WI38 (cell line): ENCODE measurements around the gene MACF1.
A peak's percentile ranks its signal among the peaks of the same experiment; 100 is the strongest.

Experiments used
- H3K4me3 ChIP-seq: 2 replicates; pipeline ENCODE4 v1.5.1; 2011; ENCODE audit warnings: low read depth, mild to moderate bottlenecking, control low read depth, low read length
- TF ChIP-seq, protein P1 (sequence below): IDR thresholded peaks from 2 replicates; pipeline ENCODE4 v1.5.1; 2012; ENCODE audit warnings: low read depth, mild to moderate bottlenecking, control low read depth, low read length

Gene MACF1

DNA sequence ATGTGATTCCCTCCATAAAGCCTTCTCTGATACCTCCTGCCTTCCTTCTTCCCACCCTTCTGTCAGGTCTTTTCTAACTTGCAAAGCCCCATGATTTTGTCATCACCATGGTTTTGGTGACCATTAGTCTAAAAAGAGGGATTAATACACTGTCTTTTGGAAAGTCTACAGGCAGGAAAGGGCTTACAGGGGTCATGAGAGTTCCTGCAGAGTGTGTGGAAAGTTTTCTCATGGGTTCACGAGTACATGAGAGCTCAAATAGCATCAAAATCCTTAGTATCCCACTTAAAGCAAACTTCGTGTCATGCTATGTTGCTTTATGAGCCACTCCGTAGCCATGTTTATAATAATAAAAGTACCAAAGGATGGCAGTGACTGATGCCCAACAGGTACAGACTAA, 200.4 kb downstream of the MACF1 start:
- TF ChIP-seq, protein P1, sequence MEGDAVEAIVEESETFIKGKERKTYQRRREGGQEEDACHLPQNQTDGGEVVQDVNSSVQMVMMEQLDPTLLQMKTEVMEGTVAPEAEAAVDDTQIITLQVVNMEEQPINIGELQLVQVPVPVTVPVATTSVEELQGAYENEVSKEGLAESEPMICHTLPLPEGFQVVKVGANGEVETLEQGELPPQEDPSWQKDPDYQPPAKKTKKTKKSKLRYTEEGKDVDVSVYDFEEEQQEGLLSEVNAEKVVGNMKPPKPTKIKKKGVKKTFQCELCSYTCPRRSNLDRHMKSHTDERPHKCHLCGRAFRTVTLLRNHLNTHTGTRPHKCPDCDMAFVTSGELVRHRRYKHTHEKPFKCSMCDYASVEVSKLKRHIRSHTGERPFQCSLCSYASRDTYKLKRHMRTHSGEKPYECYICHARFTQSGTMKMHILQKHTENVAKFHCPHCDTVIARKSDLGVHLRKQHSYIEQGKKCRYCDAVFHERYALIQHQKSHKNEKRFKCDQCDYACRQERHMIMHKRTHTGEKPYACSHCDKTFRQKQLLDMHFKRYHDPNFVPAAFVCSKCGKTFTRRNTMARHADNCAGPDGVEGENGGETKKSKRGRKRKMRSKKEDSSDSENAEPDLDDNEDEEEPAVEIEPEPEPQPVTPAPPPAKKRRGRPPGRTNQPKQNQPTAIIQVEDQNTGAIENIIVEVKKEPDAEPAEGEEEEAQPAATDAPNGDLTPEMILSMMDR: no peak
- H3K4me3 ChIP-seq: no peak overlapping the region

DNA sequence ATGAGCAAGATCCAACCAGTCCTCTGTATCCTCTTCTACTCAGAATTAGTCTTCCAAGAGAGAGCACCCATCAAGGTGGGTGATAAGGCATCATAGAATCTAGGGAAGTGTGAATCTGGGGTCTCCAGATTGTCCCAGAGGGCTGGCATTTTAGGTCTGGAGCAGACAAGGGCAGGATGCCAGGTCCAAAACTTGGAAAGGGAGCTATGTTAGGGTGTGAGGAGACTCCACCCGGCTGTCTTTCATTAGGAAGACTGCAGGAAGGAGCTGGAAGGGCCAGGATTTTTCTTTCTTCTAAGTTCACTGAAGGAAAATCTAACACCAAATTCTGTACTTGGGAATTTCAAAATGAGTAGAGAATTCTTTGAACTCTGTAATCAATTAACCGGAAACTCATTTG, 200.9 kb downstream of the MACF1 start:
- TF ChIP-seq, protein P1: no peak
- H3K4me3 ChIP-seq: no peak overlapping the region

DNA sequence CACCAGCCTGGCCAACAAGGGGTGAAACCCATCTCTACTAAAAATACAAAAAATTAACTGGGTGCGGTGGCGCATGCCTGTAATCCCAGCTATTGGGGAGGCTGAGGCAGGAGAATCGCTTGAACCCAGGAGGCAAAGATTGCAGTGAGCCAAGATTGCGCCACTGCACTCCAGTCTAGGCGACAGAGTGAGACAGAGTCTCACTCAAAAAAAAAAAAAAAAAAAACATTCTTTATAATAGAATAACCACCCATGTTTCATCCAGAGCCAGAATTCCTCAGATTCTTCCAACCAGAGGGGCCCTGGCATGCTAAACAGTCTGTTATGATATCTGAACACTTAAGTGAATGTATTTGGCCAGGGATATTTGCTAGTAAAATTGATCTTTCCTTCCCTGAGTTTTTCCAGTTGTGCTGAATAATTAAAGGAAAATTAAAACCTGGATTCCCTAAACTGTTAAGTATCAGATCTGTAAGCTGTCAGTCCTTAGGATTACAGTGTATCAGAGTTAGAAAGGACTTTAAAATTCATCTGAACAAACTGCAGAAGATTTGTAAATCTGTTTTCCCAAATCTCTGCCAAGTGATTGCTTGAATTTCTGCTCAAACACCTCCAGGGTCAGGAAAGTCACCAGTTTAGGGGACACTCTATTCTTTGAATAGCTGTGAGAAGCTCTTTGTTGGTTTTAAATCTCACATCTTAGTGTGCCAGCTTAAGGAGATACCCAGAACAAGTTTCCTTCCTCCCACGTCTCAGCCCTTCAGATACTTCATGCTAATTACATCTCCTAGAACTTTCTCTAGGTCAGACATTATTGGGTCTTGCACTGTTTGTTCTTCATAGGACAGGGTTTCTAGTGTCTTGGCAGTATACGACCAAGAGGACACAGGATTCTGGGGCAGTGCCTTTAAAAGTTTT, 202.3 kb downstream of the MACF1 start:
- TF ChIP-seq, protein P1: no peak
- no peak overlapping the region for H3K4me3 ChIP-seq

DNA sequence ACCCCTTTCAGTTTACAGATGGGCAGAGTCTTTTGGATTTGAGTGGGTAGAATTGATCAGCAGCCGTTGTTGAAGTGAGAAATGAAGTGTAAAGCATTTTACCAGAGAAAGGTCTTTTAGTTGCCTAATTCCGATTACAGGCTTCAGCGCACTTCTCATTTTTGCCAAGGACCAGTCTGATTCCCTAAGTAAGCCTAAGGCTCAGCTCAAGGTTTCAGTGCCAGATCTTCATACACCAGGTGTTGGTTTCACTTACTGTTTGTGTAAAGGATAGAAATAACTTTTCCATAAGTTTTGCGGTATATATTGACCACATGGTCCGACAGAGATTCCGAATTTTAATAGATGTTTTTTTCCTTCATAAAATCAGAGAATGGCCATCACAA, 203.0 kb downstream of the MACF1 start:
- no peak overlapping the region; the same call in 1 of the 2 replicates for H3K4me3 ChIP-seq
- TF ChIP-seq, protein P1: no peak

DNA sequence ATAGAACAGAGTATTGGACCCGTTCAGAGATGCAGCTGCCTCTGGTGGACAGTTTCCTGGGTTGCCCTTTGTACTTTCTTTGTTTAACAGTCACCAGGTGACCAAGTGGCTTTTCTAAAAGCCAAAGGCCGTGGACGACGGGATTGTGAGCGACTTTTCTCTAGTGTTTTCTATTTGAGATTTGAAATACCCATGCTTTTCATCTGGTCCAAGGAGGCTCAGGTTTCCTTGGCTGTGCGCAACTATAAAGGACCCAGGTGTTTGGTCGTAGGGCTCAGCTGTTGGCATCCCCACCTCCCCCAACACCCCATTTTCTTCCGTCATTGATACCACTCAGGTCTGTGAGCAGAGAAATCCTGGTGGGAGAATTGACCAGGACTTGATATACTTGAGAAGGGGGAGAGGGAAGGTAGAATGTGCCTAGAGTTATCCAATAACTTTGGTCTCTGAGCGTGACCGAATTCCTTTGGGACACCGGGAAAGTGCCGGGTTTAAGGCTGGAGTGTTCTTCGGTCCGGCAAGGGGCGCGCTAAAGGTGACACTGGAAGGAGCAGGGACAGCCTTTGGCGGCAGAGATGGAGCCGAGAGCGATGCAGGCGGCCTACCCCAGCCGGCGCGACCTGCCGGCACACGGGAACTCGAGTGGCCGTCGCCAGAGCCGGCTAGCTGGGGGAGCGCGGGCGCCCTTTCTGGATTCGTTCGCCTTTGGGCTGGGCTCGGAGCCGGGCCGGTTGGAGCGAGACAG, 203.6 kb downstream of the MACF1 start:
- H3K4me3 ChIP-seq: peak overlapping the region; percentile 64
- TF ChIP-seq, protein P1: no peak

DNA sequence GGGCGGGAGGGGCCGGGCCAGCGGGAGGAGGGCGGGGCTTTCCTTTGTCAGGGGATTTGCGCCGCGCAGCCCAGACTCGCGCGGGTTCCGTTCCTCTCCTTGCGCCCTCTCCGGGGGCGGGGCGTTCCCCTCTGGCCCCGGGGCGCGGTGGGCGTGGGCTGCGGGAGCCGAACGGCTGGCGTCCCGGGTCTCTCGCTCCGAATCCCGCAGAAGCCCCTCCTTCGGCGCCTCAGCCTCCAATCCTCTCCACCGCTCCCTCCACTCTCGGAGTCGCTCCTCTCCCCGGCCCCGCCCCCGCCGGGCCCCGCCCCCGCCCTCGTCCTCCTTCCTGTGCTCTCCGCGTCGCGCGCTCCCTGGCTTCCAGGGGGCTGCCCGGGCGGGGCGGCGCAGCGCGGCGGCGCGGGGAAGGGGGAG, 204.2 kb downstream of the MACF1 start:
- TF ChIP-seq, protein P1: no peak
- H3K4me3 ChIP-seq: peak overlapping the region; percentile 75
